H1 (cell line): ENCODE results near the gene OTOS. TPM values are rescaled to one million over a fixed set of nuclear protein-coding genes. Genes with fewer than 3 reads are reported as not detected.

Experiments
- CTCF ChIA-PET: fragments of 300-600 bp; sonication (Branson Sonifier 250); formaldehyde crosslinking; loops from one replicate; lab custom pipeline; 2021; ENCODE audit not compliant: partially characterized antibody; lab: Charles Lee
- POLR2A ChIA-PET: fragments of 300-600 bp; sonication (Branson Sonifier 250); formaldehyde crosslinking; loops from one replicate; lab custom pipeline; 2021; ENCODE audit warnings: inconsistent platforms; ENCODE audit not compliant: partially characterized antibody; lab: Charles Lee
- DNase-seq, 2 experiments: peaks; one replicate each; pipeline versions ENCODE4 v3.0.0 to v3.0.0-alpha.2; 2010 to 2022; ENCODE audit warnings: low spot score in 2 of 2, low read depth in 1 of 2, mixed read lengths in 1 of 2
- FAIRE-seq: peaks from 2 replicates; lab custom pipeline; 2011; peaks lifted over from hg19 to GRCh38; lab: Jason Lieb, UNC
- H2AFZ ChIP-seq: 2 replicates; pipeline ENCODE4 v1.8.1; 2012; ENCODE audit warnings: low read length, inconsistent platforms
- H2AK5ac ChIP-seq: 2 replicates; pipeline ENCODE4 v1.6.1; 2013; ENCODE audit warnings: low read depth, low read length
- H2BK120ac ChIP-seq: replicated peaks from 2 replicates; pipeline ENCODE3; 2013; ENCODE audit warnings: low read depth, low read length, inconsistent platforms
- H2BK12ac ChIP-seq: 2 replicates; pipeline ENCODE4 v1.6.1; 2013; ENCODE audit warnings: low read depth, low read length
- H2BK15ac ChIP-seq: 2 replicates; pipeline ENCODE4 v1.6.1; 2013; ENCODE audit warnings: low read length
- H2BK20ac ChIP-seq: 2 replicates; pipeline ENCODE4 v1.6.1; 2013; ENCODE audit warnings: low read length
- H2BK5ac ChIP-seq: 2 replicates; pipeline ENCODE4 v1.6.1; 2013; ENCODE audit warnings: low read depth, low read length
- H3K14ac ChIP-seq: 2 replicates; pipeline ENCODE4 v1.6.1; 2013; ENCODE audit warnings: inconsistent platforms; ENCODE audit not compliant: insufficient read length
- H3K18ac ChIP-seq: 2 replicates; pipeline ENCODE4 v1.6.1; 2013; ENCODE audit warnings: low read length; ENCODE audit errors: extremely low read depth
- H3K23ac ChIP-seq: 2 replicates; pipeline ENCODE4 v1.6.1; 2013; ENCODE audit warnings: inconsistent platforms; ENCODE audit not compliant: insufficient read length
- H3K23me2 ChIP-seq: 2 replicates; pipeline ENCODE4 v1.6.1; 2013; ENCODE audit warnings: low read depth, low read length
- H3K27ac ChIP-seq: 2 replicates; pipeline ENCODE4 v1.6.1; 2011; ENCODE audit warnings: low read depth, low read length, inconsistent platforms
- H3K27me3 ChIP-seq, 4 experiments: replicated peaks in 1 of 4; 1 replicate in 1 of 4; 2 replicates in 3 of 4; pipeline versions ENCODE4 v1.6.1 to v1.8.1; 2011 to 2013; ENCODE audit warnings: low read length in 3 of 4, mild to moderate bottlenecking in 3 of 4, inconsistent platforms in 2 of 4, mixed read lengths in 2 of 4, moderate library complexity in 1 of 4; ENCODE audit not compliant: control insufficient read depth in 3 of 4, insufficient read depth in 3 of 4; ENCODE audit errors: extremely low read depth in 1 of 4
- H3K36me3 ChIP-seq, 4 experiments: 2 replicates each; pipeline versions ENCODE4 v1.6.1 to v1.8.1; 2011 to 2013; ENCODE audit warnings: mild to moderate bottlenecking in 4 of 4, low read length in 3 of 4, moderate library complexity in 2 of 4, control low read depth in 1 of 4, inconsistent platforms in 1 of 4; ENCODE audit not compliant: insufficient read depth in 4 of 4, control insufficient read depth in 2 of 4
- H3K4ac ChIP-seq: replicated peaks from 2 replicates; pipeline ENCODE3; 2013; ENCODE audit warnings: low read length, low read depth, mixed read lengths, inconsistent platforms; ENCODE audit not compliant: insufficient read length
- H3K4me1 ChIP-seq, 4 experiments: replicated peaks in 1 of 4; 1 replicate in 1 of 4; 2 replicates in 3 of 4; pipeline versions ENCODE4 v1.6.1 to v1.8.1; 2011 to 2013; ENCODE audit warnings: low read length in 3 of 4, inconsistent platforms in 2 of 4, mixed read lengths in 1 of 4; ENCODE audit not compliant: insufficient read depth in 4 of 4, control insufficient read depth in 3 of 4
- H3K4me2 ChIP-seq, 2 experiments: 2 replicates each; pipeline versions ENCODE4 v1.6.1 to v1.8.1; 2011 to 2013; ENCODE audit warnings: low read depth in 2 of 2, low read length in 2 of 2, control low read depth in 1 of 2, inconsistent platforms in 1 of 2, mild to moderate bottlenecking in 1 of 2; ENCODE audit not compliant: insufficient read depth in 1 of 2
- H3K4me3 ChIP-seq, 4 experiments: fragments of 200-600, 300-600 bp in 1 of 4; sonication (generic), shearing (Covaris generic), sonication (Bioruptor Twin) in 1 of 4; 2 replicates each; pipeline versions ENCODE4 v1.5.1 to v1.8.1; 2011 to 2016; ENCODE audit warnings: low read length in 4 of 4, low read depth in 3 of 4, control low read depth in 2 of 4, inconsistent platforms in 2 of 4, mild to moderate bottlenecking in 2 of 4, mixed read lengths in 1 of 4, moderate library complexity in 1 of 4; ENCODE audit not compliant: insufficient read depth in 2 of 4; ENCODE audit errors: extremely low read depth in 1 of 4
- H3K56ac ChIP-seq: replicated peaks from 2 replicates; pipeline ENCODE3; 2013; ENCODE audit warnings: low read depth, mild to moderate bottlenecking, mixed read lengths, low read length, inconsistent platforms; ENCODE audit not compliant: insufficient read length
- H3K79me1 ChIP-seq: 2 replicates; pipeline ENCODE4 v1.6.1; 2013; ENCODE audit warnings: low read depth, low read length, control low read depth
- H3K79me2 ChIP-seq, 2 experiments: 2 replicates each; pipeline versions ENCODE4 v1.6.1 to v1.8.1; 2012 to 2013; ENCODE audit warnings: low read length in 2 of 2, mild to moderate bottlenecking in 2 of 2, inconsistent platforms in 1 of 2; ENCODE audit not compliant: insufficient read depth in 2 of 2, control insufficient read depth in 1 of 2
- H3K9ac ChIP-seq, 4 experiments: replicated peaks in 1 of 4; 1 replicate in 1 of 4; 2 replicates in 3 of 4; pipeline versions ENCODE4 v1.6.1 to v1.8.1; 2011 to 2013; ENCODE audit warnings: low read depth in 3 of 4, low read length in 3 of 4, control low read depth in 2 of 4, mild to moderate bottlenecking in 2 of 4, moderate library complexity in 2 of 4, inconsistent platforms in 1 of 4; ENCODE audit errors: extremely low read depth in 1 of 4
- H3K9me3 ChIP-seq, 2 experiments: 2 replicates each; pipeline versions ENCODE4 v1.6.1 to v1.8.1; 2012 to 2013; ENCODE audit warnings: mild to moderate bottlenecking in 2 of 2, moderate library complexity in 2 of 2, control low read depth in 1 of 2, inconsistent platforms in 1 of 2, low read depth in 1 of 2, low read length in 1 of 2, mixed read lengths in 1 of 2; ENCODE audit not compliant: insufficient read depth in 2 of 2
- H4K20me1 ChIP-seq, 2 experiments: replicated peaks in 1 of 2; 2 replicates each; pipeline versions ENCODE3 to v1.8.1; 2011 to 2013; ENCODE audit warnings: inconsistent platforms in 2 of 2, low read length in 2 of 2, mild to moderate bottlenecking in 1 of 2; ENCODE audit not compliant: insufficient read depth in 2 of 2, control insufficient read depth in 1 of 2
- H4K5ac ChIP-seq: 2 replicates; pipeline ENCODE4 v1.6.1; 2013; ENCODE audit warnings: low read length, low read depth, mixed read lengths, inconsistent platforms; ENCODE audit not compliant: insufficient read length
- H4K8ac ChIP-seq: 2 replicates; pipeline ENCODE4 v1.8.0; 2013; ENCODE audit warnings: mild to moderate bottlenecking, moderate library complexity, low read length, inconsistent platforms; ENCODE audit not compliant: insufficient read depth; ENCODE audit errors: extremely low read depth
- H4K91ac ChIP-seq: replicated peaks from 2 replicates; pipeline ENCODE3; 2013; ENCODE audit warnings: low read length, mixed read lengths, inconsistent platforms; ENCODE audit not compliant: insufficient read length
- EZH2 ChIP-seq: fragments of 200-600 bp; sonication (generic); IDR thresholded peaks from 2 replicates; pipeline ENCODE4 v1.7.1; 2012; ENCODE audit warnings: low read depth, mild to moderate bottlenecking, moderate library complexity, low read length, inconsistent platforms; ENCODE audit not compliant: severe bottlenecking
- WGBS, 2 experiments: shearing (Covaris generic) in 1 of 2; methylation state at CpG; one replicate each; pipeline versions ENCODE4 v1.1.6 to v1.1.7; 2013 to 2015; ENCODE audit warnings: low lambda C conversion rate in 2 of 2, mixed read lengths in 2 of 2, inconsistent platforms in 1 of 2, low coverage in 1 of 2, missing lambda C conversion rate in 1 of 2; ENCODE audit not compliant: insufficient replicate concordance in 2 of 2, insufficient coverage in 1 of 2, insufficient read length in 1 of 2; ENCODE audit errors: extremely low coverage in 1 of 2, missing lambda C conversion rate in 1 of 2; 5-methylcytosine and 5-hydroxymethylcytosine counted together
- polyA plus RNA-seq, 7 experiments: library from polyadenylated mRNA; depleted of rRNA in 3 of 7; stranded (reverse) in 5 of 7; unstranded in 2 of 7; fragments of >200 nt in 5 of 7; fragments of 200-250 nt in 2 of 7; gene quantifications; 1 replicate in 5 of 7; 2 replicates in 1 of 7; 4 replicates in 1 of 7; pipeline versions ENCODE4 v1.2.1 to v1.2.3, GENCODE V29; 2011 to 2013; ENCODE audit warnings: missing spikeins in 2 of 7, mixed read lengths in 2 of 7
- total RNA-seq: library from RNA; stranded (reverse); fragmentation: NEBNext Ultra II Directional; extraction: Animal tissue kit (Norgen Biotek cat#: 25700); gene quantifications from 2 replicates; pipeline ENCODE4 v1.2.1, GENCODE V29; 2021
- TF ChIP-seq, protein P1 (sequence below): IDR thresholded peaks from 2 replicates; pipeline ENCODE4 v1.6.1; 2011; ENCODE audit warnings: low read depth, mild to moderate bottlenecking, low read length; ENCODE audit not compliant: insufficient read depth

Gene OTOS
- total and polyA plus RNA-seq, 2 of the 8 experiments (the other 6 are each of a cell fraction or from before 2014, with no cell fraction given): 0.17 TPM; not detected in 1

DNA sequence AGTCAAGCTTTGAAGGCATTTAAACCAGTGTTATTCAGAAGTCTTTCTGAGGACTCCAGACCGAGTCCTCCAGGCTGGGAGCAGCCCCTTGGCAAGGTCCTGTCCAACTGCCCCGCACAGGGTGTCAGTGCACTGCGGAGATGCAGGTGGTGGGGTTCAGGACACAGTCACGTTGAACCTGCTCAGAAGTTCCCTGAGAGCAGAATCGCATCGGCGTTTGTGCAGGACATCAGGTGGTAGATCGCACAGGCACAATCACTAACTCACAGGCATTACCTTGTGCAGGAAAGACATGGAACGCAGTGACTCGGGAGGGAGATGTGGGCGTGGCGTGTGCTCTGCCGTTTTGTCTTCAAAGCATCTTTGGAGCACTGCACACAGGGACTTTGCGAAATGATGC is 14.7 kb downstream of the OTOS start:
- Histone ChIP-seq H4K20me1 (peaks cover 3 to 6% of the 10 kb centered on the region in 2 experiments), H2BK120ac (no peak overlapping the region)
- no peak for FAIRE-seq

More for the DNA sequence above, 14.7 kb downstream of the OTOS start:
- H3K27me3 ChIP-seq: no peaks in the 10 kb centered on the region
- no peaks in the 10 kb centered on the region; the same call in 1 of the 2 replicates for H3K23me2 ChIP-seq
- H3K4me3 ChIP-seq: no peak overlapping the region
- no peak overlapping the region for H2BK12ac ChIP-seq
- no peak overlapping the region for H3K18ac ChIP-seq
- ChIA-PET POLR2A (no interaction called here), CTCF (no interaction called here)
- H3K79me1 ChIP-seq: no peaks in the 10 kb centered on the region
- no peak overlapping the region for H3K4me2 ChIP-seq
- H2BK20ac ChIP-seq: no peak overlapping the region
- H2AFZ ChIP-seq: no peak overlapping the region
- peaks cover 13 to 39% (median 31%) of the 10 kb centered on the region in 4 experiments for H3K36me3 ChIP-seq
- H3K56ac ChIP-seq: no peak overlapping the region
- H3K4me1 ChIP-seq: no peaks in the 10 kb centered on the region
- no peak overlapping the region for H4K8ac ChIP-seq
- H4K91ac ChIP-seq: no peak overlapping the region
- no peak overlapping the region for H3K4ac ChIP-seq
- no peak overlapping the region for H2BK5ac ChIP-seq
- H3K23ac ChIP-seq: no peak overlapping the region
- H3K27ac ChIP-seq: no peak overlapping the region
- H3K79me2 ChIP-seq: no peaks in the 10 kb centered on the region
- TF ChIP-seq, protein P1, sequence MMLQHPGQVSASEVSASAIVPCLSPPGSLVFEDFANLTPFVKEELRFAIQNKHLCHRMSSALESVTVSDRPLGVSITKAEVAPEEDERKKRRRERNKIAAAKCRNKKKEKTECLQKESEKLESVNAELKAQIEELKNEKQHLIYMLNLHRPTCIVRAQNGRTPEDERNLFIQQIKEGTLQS: no peak
- no peak for TF ChIP-seq EZH2
- no peak overlapping the region for H4K5ac ChIP-seq
- no peak overlapping the region for H3K14ac ChIP-seq
- DNase-seq: no peak
- no peak overlapping the region for H2BK15ac ChIP-seq
- WGBS, 2 experiments: 95% methylated on average over 14 of the region's 14 CpGs; no CpG with 5 or more reads in 1 of the 2 experiments
- no peak overlapping the region for H2AK5ac ChIP-seq
- H3K9ac ChIP-seq: no peak overlapping the region
- no peaks in the 10 kb centered on the region for H3K9me3 ChIP-seq
